H1 (cell line): Measurements from ENCODE around the gene NOL8. TPM values are rescaled to one million over a fixed set of nuclear protein-coding genes. Genes with fewer than 3 reads are reported as not detected.

Experiments
- CTCF ChIA-PET: fragments of 300-600 bp; sonication (Branson Sonifier 250); formaldehyde crosslinking; loops from one replicate; lab custom pipeline; 2021; ENCODE audit not compliant: partially characterized antibody; lab: Charles Lee
- POLR2A ChIA-PET: fragments of 300-600 bp; sonication (Branson Sonifier 250); formaldehyde crosslinking; loops from one replicate; lab custom pipeline; 2021; ENCODE audit warnings: inconsistent platforms; ENCODE audit not compliant: partially characterized antibody; lab: Charles Lee
- DNase-seq, 2 experiments: peaks; one replicate each; pipeline versions ENCODE4 v3.0.0 to v3.0.0-alpha.2; 2010 to 2022; ENCODE audit warnings: low spot score in 2 of 2, low read depth in 1 of 2, mixed read lengths in 1 of 2
- FAIRE-seq: peaks from 2 replicates; lab custom pipeline; 2011; peaks lifted over from hg19 to GRCh38; lab: Jason Lieb, UNC
- H2AFZ ChIP-seq: 2 replicates; pipeline ENCODE4 v1.8.1; 2012; ENCODE audit warnings: low read length, inconsistent platforms
- H2AK5ac ChIP-seq: 2 replicates; pipeline ENCODE4 v1.6.1; 2013; ENCODE audit warnings: low read depth, low read length
- H2BK120ac ChIP-seq: replicated peaks from 2 replicates; pipeline ENCODE3; 2013; ENCODE audit warnings: low read depth, low read length, inconsistent platforms
- H2BK12ac ChIP-seq: 2 replicates; pipeline ENCODE4 v1.6.1; 2013; ENCODE audit warnings: low read depth, low read length
- H2BK15ac ChIP-seq: 2 replicates; pipeline ENCODE4 v1.6.1; 2013; ENCODE audit warnings: low read length
- H2BK20ac ChIP-seq: 2 replicates; pipeline ENCODE4 v1.6.1; 2013; ENCODE audit warnings: low read length
- H2BK5ac ChIP-seq: 2 replicates; pipeline ENCODE4 v1.6.1; 2013; ENCODE audit warnings: low read depth, low read length
- H3K14ac ChIP-seq: 2 replicates; pipeline ENCODE4 v1.6.1; 2013; ENCODE audit warnings: inconsistent platforms; ENCODE audit not compliant: insufficient read length
- H3K18ac ChIP-seq: 2 replicates; pipeline ENCODE4 v1.6.1; 2013; ENCODE audit warnings: low read length; ENCODE audit errors: extremely low read depth
- H3K23ac ChIP-seq: 2 replicates; pipeline ENCODE4 v1.6.1; 2013; ENCODE audit warnings: inconsistent platforms; ENCODE audit not compliant: insufficient read length
- H3K23me2 ChIP-seq: 2 replicates; pipeline ENCODE4 v1.6.1; 2013; ENCODE audit warnings: low read depth, low read length
- H3K27ac ChIP-seq: 2 replicates; pipeline ENCODE4 v1.6.1; 2011; ENCODE audit warnings: low read depth, low read length, inconsistent platforms
- H3K27me3 ChIP-seq, 4 experiments: replicated peaks in 1 of 4; 1 replicate in 1 of 4; 2 replicates in 3 of 4; pipeline versions ENCODE4 v1.6.1 to v1.8.1; 2011 to 2013; ENCODE audit warnings: low read length in 3 of 4, mild to moderate bottlenecking in 3 of 4, inconsistent platforms in 2 of 4, mixed read lengths in 2 of 4, moderate library complexity in 1 of 4; ENCODE audit not compliant: control insufficient read depth in 3 of 4, insufficient read depth in 3 of 4; ENCODE audit errors: extremely low read depth in 1 of 4
- H3K36me3 ChIP-seq, 4 experiments: 2 replicates each; pipeline versions ENCODE4 v1.6.1 to v1.8.1; 2011 to 2013; ENCODE audit warnings: mild to moderate bottlenecking in 4 of 4, low read length in 3 of 4, moderate library complexity in 2 of 4, control low read depth in 1 of 4, inconsistent platforms in 1 of 4; ENCODE audit not compliant: insufficient read depth in 4 of 4, control insufficient read depth in 2 of 4
- H3K4ac ChIP-seq: replicated peaks from 2 replicates; pipeline ENCODE3; 2013; ENCODE audit warnings: low read length, low read depth, mixed read lengths, inconsistent platforms; ENCODE audit not compliant: insufficient read length
- H3K4me1 ChIP-seq, 4 experiments: replicated peaks in 1 of 4; 1 replicate in 1 of 4; 2 replicates in 3 of 4; pipeline versions ENCODE4 v1.6.1 to v1.8.1; 2011 to 2013; ENCODE audit warnings: low read length in 3 of 4, inconsistent platforms in 2 of 4, mixed read lengths in 1 of 4; ENCODE audit not compliant: insufficient read depth in 4 of 4, control insufficient read depth in 3 of 4
- H3K4me2 ChIP-seq, 2 experiments: 2 replicates each; pipeline versions ENCODE4 v1.6.1 to v1.8.1; 2011 to 2013; ENCODE audit warnings: low read depth in 2 of 2, low read length in 2 of 2, control low read depth in 1 of 2, inconsistent platforms in 1 of 2, mild to moderate bottlenecking in 1 of 2; ENCODE audit not compliant: insufficient read depth in 1 of 2
- H3K4me3 ChIP-seq, 4 experiments: fragments of 200-600, 300-600 bp in 1 of 4; sonication (generic), shearing (Covaris generic), sonication (Bioruptor Twin) in 1 of 4; 2 replicates each; pipeline versions ENCODE4 v1.5.1 to v1.8.1; 2011 to 2016; ENCODE audit warnings: low read length in 4 of 4, low read depth in 3 of 4, control low read depth in 2 of 4, inconsistent platforms in 2 of 4, mild to moderate bottlenecking in 2 of 4, mixed read lengths in 1 of 4, moderate library complexity in 1 of 4; ENCODE audit not compliant: insufficient read depth in 2 of 4; ENCODE audit errors: extremely low read depth in 1 of 4
- H3K56ac ChIP-seq: replicated peaks from 2 replicates; pipeline ENCODE3; 2013; ENCODE audit warnings: low read depth, mild to moderate bottlenecking, mixed read lengths, low read length, inconsistent platforms; ENCODE audit not compliant: insufficient read length
- H3K79me1 ChIP-seq: 2 replicates; pipeline ENCODE4 v1.6.1; 2013; ENCODE audit warnings: low read depth, low read length, control low read depth
- H3K79me2 ChIP-seq, 2 experiments: 2 replicates each; pipeline versions ENCODE4 v1.6.1 to v1.8.1; 2012 to 2013; ENCODE audit warnings: low read length in 2 of 2, mild to moderate bottlenecking in 2 of 2, inconsistent platforms in 1 of 2; ENCODE audit not compliant: insufficient read depth in 2 of 2, control insufficient read depth in 1 of 2
- H3K9ac ChIP-seq, 4 experiments: replicated peaks in 1 of 4; 1 replicate in 1 of 4; 2 replicates in 3 of 4; pipeline versions ENCODE4 v1.6.1 to v1.8.1; 2011 to 2013; ENCODE audit warnings: low read depth in 3 of 4, low read length in 3 of 4, control low read depth in 2 of 4, mild to moderate bottlenecking in 2 of 4, moderate library complexity in 2 of 4, inconsistent platforms in 1 of 4; ENCODE audit errors: extremely low read depth in 1 of 4
- H3K9me3 ChIP-seq, 2 experiments: 2 replicates each; pipeline versions ENCODE4 v1.6.1 to v1.8.1; 2012 to 2013; ENCODE audit warnings: mild to moderate bottlenecking in 2 of 2, moderate library complexity in 2 of 2, control low read depth in 1 of 2, inconsistent platforms in 1 of 2, low read depth in 1 of 2, low read length in 1 of 2, mixed read lengths in 1 of 2; ENCODE audit not compliant: insufficient read depth in 2 of 2
- H4K20me1 ChIP-seq, 2 experiments: replicated peaks in 1 of 2; 2 replicates each; pipeline versions ENCODE3 to v1.8.1; 2011 to 2013; ENCODE audit warnings: inconsistent platforms in 2 of 2, low read length in 2 of 2, mild to moderate bottlenecking in 1 of 2; ENCODE audit not compliant: insufficient read depth in 2 of 2, control insufficient read depth in 1 of 2
- H4K5ac ChIP-seq: 2 replicates; pipeline ENCODE4 v1.6.1; 2013; ENCODE audit warnings: low read length, low read depth, mixed read lengths, inconsistent platforms; ENCODE audit not compliant: insufficient read length
- H4K8ac ChIP-seq: 2 replicates; pipeline ENCODE4 v1.8.0; 2013; ENCODE audit warnings: mild to moderate bottlenecking, moderate library complexity, low read length, inconsistent platforms; ENCODE audit not compliant: insufficient read depth; ENCODE audit errors: extremely low read depth
- H4K91ac ChIP-seq: replicated peaks from 2 replicates; pipeline ENCODE3; 2013; ENCODE audit warnings: low read length, mixed read lengths, inconsistent platforms; ENCODE audit not compliant: insufficient read length
- ATF3 ChIP-seq: IDR thresholded peaks from 2 replicates; pipeline ENCODE4 v1.6.1; 2011; ENCODE audit warnings: low read depth, mild to moderate bottlenecking, low read length; ENCODE audit not compliant: insufficient read depth
- CHD1 ChIP-seq: IDR thresholded peaks from 2 replicates; pipeline ENCODE4 v1.6.1; 2012; ENCODE audit warnings: low read depth, low read length, improper control_type of control experiment
- CREB1 ChIP-seq: IDR thresholded peaks from 2 replicates; pipeline ENCODE4 v1.6.1; 2012; ENCODE audit warnings: inconsistent platforms
- SUZ12 ChIP-seq: fragments of 200-600 bp; sonication (generic); IDR thresholded peaks from 2 replicates; pipeline ENCODE4 v1.6.1; 2012; ENCODE audit warnings: mild to moderate bottlenecking, inconsistent platforms, low read length, moderate library complexity, mixed read lengths
- WGBS, 2 experiments: shearing (Covaris generic) in 1 of 2; methylation state at CpG; one replicate each; pipeline versions ENCODE4 v1.1.6 to v1.1.7; 2013 to 2015; ENCODE audit warnings: low lambda C conversion rate in 2 of 2, mixed read lengths in 2 of 2, inconsistent platforms in 1 of 2, low coverage in 1 of 2, missing lambda C conversion rate in 1 of 2; ENCODE audit not compliant: insufficient replicate concordance in 2 of 2, insufficient coverage in 1 of 2, insufficient read length in 1 of 2; ENCODE audit errors: extremely low coverage in 1 of 2, missing lambda C conversion rate in 1 of 2; 5-methylcytosine and 5-hydroxymethylcytosine counted together
- polyA plus RNA-seq, 7 experiments: library from polyadenylated mRNA; depleted of rRNA in 3 of 7; stranded (reverse) in 5 of 7; unstranded in 2 of 7; fragments of >200 nt in 5 of 7; fragments of 200-250 nt in 2 of 7; gene quantifications; 1 replicate in 5 of 7; 2 replicates in 1 of 7; 4 replicates in 1 of 7; pipeline versions ENCODE4 v1.2.1 to v1.2.3, GENCODE V29; 2011 to 2013; ENCODE audit warnings: missing spikeins in 2 of 7, mixed read lengths in 2 of 7
- total RNA-seq: library from RNA; stranded (reverse); fragmentation: NEBNext Ultra II Directional; extraction: Animal tissue kit (Norgen Biotek cat#: 25700); gene quantifications from 2 replicates; pipeline ENCODE4 v1.2.1, GENCODE V29; 2021

Gene NOL8
- total and polyA plus RNA-seq, 2 of the 8 experiments (the other 6 are each of a cell fraction or from before 2014, with no cell fraction given), result 6.2 to 30.4 TPM

- Histone ChIP-seq H4K91ac (no peak overlapping the region), H4K5ac (no peak overlapping the region), H3K79me1 (no peaks in the 10 kb centered on the region), H3K4me1 (no peaks in the 10 kb centered on the region), H2BK5ac (no peak overlapping the region), H3K14ac (no peak overlapping the region), H3K79me2 (no peaks in the 10 kb centered on the region), H2AFZ (no peak overlapping the region), H3K27ac (no peak overlapping the region), H4K20me1 (no peaks in the 10 kb centered on the region), H3K9ac (no peak overlapping the region), H2BK120ac (no peak overlapping the region), H3K4ac (no peak overlapping the region), H2AK5ac (no peak overlapping the region), H3K23me2 (no peaks in the 10 kb centered on the region), H3K56ac (no peak overlapping the region), H2BK15ac (no peak overlapping the region), H3K9me3 (no peaks in the 10 kb centered on the region), H3K18ac (no peak overlapping the region), H3K4me2 (no peak overlapping the region), H3K27me3 (no peaks in the 10 kb centered on the region), H2BK20ac (no peak overlapping the region), H2BK12ac (no peak overlapping the region), H4K8ac (no peak overlapping the region), H3K4me3 (no peak overlapping the region), H3K36me3 (no peaks in the 10 kb centered on the region; a peak in 1 of 8 replicates), H3K23ac (no peak overlapping the region)
- 94% methylated on average over 6 of the region's 6 CpGs; no CpG with 5 or more reads in 1 of the 2 experiments for WGBS, 2 experiments
- no peak for DNase-seq
- ChIA-PET CTCF (no interaction called here), POLR2A (no interaction called here)
- FAIRE-seq, result no peak
- TF ChIP-seq SUZ12 (no peak), ATF3 (no peak), CREB1 (no peak), CHD1 (no peak)
Observed at GRCh38 chr9:92353051-92353450, 27.9 kb upstream of the NOL8 start.
